SKM-1 (cell line): ENCODE results near the gene ARHGEF25.
"Not testable (repeated sequence)": the region's sequence is repeated elsewhere in the genome, so short reads cannot be mapped to it uniquely, and the experiment has no call there.

Source experiments
- DNase-seq: peaks from one replicate; lab custom pipeline; 2025; ENCODE audit not compliant: unreplicated experiment; lab: John Stamatoyannopoulos, UW

ARHGEF25 gene

DNA sequence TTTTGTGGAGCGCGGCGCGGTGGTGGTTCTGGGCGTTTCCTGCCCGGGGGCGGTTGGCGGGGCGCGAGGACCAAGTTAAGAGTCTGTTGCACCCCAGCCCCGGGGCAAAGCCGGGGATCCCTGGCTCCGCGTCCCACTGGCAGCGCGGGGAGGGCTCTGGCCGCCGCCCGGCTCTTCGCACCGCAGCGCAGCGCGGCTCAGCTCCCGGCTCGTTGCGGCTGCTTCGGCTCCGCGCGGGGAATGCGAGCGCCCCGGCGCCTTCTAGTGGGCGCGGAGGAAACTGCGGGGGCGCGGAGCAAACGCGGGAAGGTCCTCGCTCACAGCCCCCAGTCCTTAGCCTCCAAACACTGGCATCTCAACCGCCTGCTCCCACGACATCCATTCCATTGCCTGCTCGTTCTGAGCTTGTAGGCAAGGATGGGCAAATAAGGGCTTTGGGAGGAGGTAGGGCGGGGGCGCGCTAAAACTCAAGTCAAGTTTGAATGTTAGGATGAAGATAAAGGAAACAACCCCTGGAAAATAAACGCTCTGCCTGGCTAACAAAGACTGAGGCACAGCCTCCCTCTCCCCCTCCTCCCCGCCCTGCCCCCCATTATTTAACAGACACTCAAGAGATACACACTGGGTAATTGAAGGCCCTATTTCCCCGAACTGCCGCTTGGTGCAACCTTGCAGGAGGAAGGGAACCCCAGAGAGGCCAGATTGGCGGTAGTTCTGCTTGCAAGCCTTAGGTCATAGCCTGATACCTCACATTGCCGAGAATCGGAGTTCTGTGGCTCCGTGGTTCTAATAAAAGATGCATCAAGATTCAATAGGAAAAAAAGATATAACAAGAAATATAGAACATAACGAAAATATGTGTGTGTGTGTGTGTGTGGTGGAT, 22.0 kb downstream of the ARHGEF25 start, which contains the start of gene B4GALNT1:
B4GALNT1 (minus strand) TSS at position 244 of the 883 bp plus-strand sequence. CDS start 1,069 bp downstream, outside the sequence.
- DNase-seq = no peak

DNA sequence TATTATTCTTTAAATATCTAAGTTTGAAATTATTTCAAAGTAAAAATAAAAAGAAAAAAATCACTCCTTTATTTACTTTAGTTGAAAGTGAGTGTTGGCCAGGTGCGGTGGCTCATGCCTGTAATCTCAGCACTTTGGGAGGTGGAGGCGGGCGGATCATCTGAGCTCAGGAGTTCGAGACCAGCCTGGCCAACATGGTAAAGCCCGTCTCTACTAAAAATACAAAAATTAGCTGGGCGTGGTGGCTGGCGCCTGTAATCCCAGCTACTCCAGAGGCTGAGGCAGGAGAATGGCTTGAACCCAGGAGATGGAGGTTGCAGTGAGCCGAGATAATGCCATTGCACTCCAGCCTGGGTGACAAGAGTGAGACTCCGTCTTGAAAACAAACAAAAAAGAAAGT, 25.5 kb downstream of the ARHGEF25 start:
- DNase-seq = not testable (repeated sequence)

- no peak for DNase-seq
Measured at GRCh38 chr12:57637364-57637763, 26.1 kb downstream of the ARHGEF25 start.

GRCh38 chr12:57638096-57638495, 26.9 kb downstream of the ARHGEF25 start:
- no peak for DNase-seq

DNA sequence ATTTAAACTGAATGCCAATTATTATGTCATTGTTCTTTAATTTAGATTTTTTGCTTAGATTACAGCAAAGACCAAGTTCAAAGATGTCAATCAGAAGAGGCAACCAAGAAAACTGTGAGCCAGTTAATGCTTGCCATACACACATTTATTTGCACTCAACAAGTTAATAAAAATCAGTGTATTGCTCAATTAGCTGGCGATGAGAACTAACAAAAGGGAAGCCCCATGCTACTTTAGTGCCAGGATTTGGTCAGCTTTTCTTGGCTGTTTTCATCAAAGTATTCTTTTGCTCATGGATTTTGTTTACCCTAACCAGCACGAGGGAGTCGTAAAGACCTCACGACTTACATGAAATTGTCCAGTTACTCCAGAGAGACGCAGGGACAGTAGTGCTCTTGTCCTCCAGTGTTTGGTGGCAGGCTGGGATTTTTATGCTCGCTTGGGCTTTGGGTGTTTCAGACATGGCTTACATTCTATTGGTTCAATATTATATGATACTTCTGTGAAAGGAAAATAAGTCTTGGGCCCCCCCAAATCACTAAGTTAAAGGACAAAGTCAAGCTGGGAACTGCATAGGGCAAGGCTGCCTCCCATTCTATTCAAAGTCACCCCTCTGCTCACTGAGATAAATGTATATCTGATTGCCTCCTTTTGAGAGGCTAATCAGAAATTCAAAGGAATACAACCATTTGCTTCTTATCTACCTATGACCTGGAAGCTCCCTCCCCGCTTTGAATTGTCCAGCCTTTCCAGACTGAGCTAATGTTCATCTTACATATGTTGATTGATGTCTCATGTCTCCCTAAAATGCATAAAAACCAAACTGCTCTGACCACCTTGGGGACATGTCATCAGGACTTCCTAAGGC, 29.2 kb downstream of the ARHGEF25 start:
- no peak for DNase-seq

DNA sequence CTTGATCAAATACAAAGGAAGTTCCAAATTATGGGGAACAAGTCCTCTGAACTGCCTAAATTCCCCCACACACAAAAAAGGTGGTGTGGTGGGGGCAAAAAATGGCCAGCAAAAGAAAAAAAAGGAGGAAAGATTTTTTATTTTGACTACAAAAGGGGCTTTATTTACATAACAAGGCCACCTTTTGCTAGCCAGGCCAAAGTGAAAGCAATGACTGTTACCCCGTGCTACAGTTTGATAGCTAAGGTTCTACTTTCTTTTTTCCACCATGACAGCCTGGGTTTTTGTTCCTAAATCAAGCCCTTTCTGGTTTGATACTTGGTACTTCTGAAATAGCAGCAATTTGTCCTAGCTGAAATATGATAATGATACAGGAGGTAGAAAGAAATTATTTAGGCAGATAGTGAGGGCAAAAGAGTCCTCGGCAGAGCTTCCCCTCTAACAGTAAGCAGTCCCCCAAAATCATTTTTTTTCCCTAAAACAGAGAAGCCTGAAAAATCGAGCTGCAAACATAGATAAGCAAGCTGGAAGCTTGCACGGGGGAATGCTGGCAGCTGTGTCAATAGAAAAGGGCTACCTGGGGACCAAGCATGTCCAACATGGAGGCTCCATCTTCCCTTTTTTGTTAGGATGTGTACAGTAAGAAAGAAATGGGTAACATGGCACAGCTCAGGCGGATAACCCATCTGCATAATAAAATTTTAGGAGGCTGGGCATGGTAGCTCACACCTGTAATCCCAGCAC, 30.6 kb downstream of the ARHGEF25 start:
- no peak for DNase-seq

DNA sequence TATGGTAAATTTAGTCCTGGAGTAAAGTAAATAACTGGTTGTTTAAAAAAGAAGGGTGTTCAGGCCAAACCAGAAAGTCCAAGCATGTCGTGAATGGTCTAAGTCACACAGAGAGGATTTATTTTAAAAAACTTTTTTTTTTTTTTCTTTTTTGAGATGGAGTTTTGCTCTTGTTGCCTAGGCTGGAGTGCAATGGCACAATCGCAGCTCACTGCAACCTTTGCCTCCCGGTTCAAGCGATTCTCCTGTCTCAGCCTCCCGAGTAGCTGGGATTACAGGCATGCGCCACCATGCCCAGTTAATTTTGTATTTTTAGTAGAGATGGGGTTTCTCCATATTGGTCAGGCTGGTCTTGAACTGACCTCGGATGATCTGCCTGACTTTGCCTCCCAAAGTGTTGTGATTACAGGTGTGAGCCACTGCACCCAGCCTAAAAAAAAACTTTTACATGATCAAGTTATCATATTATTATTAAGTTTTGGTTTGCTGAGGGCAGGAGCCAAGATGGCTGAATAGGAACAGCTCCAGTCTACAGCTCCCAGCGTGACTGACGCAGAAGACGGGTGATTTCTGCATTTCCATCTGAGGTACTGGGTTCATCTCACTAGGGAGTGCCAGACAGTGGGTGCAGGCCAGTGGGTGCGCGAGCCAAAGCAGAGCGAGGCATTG, 34.9 kb downstream of the ARHGEF25 start:
- DNase-seq = not testable (repeated sequence)

- DNase-seq = not testable (repeated sequence)
Measured at GRCh38 chr12:57646659-57647049, 35.4 kb downstream of the ARHGEF25 start.

- DNase-seq = no peak
Measured at GRCh38 chr12:57654042-57654441, 42.8 kb downstream of the ARHGEF25 start.

DNA sequence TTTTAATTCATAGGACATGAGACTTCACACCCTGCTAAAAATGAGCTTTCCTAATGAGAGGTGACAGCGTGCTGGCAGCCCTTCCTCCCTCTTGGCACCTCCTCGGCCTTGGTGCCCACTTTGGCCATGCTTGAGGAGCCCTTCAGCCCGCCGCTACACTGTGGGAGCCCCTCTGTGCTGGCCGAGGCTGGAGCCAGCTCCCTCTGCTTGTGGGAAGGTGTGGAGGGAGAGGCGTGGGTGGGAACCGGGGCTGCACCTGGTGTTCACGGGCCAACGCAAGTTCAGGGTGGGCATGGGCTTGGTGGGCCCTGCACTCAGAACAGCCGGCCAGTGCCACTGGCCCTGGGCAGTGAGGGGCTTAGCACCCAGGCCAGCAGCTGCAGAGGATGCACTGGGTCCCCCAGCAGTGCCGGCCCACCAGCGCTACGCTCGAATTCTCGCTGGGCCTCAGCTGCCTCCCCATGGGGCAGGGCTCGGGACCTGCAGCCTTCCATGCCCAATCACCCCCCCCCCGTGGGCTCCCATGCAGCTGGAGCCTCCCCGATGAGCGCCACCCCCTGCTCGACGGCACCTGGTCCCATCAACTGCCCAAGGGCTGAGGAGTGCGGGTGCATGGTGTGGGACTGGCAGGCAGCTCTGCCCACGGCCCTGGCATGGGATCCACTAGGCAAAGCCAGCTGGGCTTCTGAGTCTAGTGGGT, 44.5 kb downstream of the ARHGEF25 start:
- DNase-seq = no peak

GRCh38 chr12:57656408-57656807, 45.2 kb downstream of the ARHGEF25 start:
- not testable (repeated sequence) for DNase-seq

GRCh38 chr12:57657744-57658143, 46.5 kb downstream of the ARHGEF25 start:
- no peak for DNase-seq

DNA sequence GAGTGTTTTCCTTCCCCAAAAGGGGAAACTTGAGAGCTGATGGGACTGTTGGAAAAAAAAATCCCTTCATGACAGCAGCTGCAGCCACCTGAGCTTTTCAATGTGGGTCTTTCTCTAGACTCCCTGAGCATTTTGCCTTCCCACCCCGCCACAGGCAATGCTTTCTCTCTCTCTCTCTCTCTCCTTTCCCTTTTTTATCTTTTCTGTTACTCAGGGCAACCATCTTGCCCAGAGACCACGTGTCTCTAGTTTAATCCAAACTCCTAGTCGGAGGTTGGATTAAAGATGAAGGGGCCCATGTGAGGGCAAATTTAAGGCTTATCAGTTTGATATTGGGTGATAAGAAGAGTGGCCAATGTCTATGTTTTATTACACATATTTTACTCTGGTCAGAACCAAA, 47.7 kb downstream of the ARHGEF25 start:
- DNase-seq = no peak

DNA sequence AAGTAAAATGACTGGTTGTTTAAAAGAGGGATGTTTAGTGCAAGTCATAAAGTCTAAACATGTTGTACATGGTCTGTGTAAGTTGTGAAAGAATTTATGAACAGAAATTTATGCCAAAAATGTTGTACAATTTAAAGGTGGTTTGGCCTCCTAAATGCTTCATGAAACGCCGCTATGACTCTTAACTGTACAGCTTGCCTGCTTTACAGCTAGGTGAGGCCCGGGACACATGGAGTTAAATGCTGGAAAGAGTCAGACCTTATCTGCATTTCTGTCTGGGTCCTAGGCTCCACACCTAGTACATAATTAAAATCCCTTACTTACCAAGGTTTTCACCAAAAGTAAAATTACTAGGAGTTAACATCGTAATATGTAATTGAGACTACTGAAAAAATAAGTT, 50.1 kb downstream of the ARHGEF25 start:
- no peak for DNase-seq

DNA sequence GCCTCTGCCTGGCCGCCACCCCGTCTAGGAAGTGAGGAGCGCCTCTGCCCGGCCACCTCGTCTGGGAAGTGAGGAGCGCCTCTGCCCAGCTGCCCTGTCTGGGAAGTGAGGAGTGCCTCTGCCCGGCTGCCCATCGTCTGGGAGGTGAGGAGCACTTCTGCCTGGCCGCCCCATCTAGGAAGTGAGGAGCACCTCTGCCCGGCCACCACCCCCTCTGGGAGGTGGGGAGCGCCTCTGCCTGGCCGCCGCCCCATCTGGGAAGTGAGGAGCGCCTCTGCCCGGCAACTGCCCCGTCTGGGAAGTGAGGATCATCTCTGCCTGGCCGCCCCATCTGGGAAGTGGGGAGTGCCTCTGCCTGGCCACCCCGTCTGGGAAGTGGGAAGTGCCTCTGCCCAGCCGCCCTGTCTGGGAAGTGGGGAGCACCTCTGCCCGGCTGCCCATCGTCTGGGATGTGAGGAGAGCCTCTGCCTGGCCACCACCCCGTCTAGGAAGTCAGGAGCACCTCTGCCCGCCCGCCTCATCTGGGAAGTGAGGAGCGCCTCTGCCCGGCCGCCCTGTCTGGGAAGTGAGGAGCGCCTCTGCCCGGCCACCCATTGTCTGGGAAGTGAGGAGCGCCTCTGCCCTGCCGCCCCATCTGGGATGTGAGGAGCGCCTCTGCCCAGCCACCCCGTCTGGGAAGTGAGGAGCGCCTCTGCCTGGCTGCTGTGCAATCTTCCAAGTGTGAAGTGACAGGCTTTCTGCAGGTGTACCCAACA, 54.0 kb downstream of the ARHGEF25 start:
- DNase-seq = not testable (repeated sequence)
